Measurements from ENCODE around the gene RIMKLA. TPM values are rescaled to one million over a fixed set of nuclear protein-coding genes. Genes with fewer than 3 reads are reported as not detected.

The RIMKLA gene
- total and polyA plus RNA-seq, 5 donors from 2014 or later, result 0.03 TPM; not detected in 4

Other genes starting within 250 kb of the RIMKLA start
- gene GUCA2B, start 227.4 kb upstream of the RIMKLA start, total RNA-seq, result not detected
- gene GUCA2B, start 227.4 kb upstream of the RIMKLA start, polyA plus RNA-seq, result not detected
- gene GUCA2A, start 216.0 kb upstream of the RIMKLA start, total RNA-seq, result not detected
- not detected for gene GUCA2A, start 216.0 kb upstream of the RIMKLA start, polyA plus RNA-seq
- 68.6 TPM for gene FOXJ3, start 45.6 kb upstream of the RIMKLA start, total RNA-seq
- 10 to 100 TPM; 21.0 to 39.7 (median 33.6) TPM for gene FOXJ3, start 45.6 kb upstream of the RIMKLA start, polyA plus RNA-seq
- 1.0 TPM for gene ZMYND12, start 75.2 kb downstream of the RIMKLA start, total RNA-seq
- 1 to 10 TPM in 1 of 4 donors, under 1 TPM in 3; 0.24 to 1.4 (median 0.36) TPM for gene ZMYND12, start 75.2 kb downstream of the RIMKLA start, polyA plus RNA-seq
- gene PPCS, start 75.8 kb downstream of the RIMKLA start, total RNA-seq, result 43.7 TPM
- gene PPCS, start 75.8 kb downstream of the RIMKLA start, polyA plus RNA-seq, result 100 to 1,000 TPM; 129 to 162 (median 146) TPM
- 6.1 TPM for gene CCDC30, start 82.5 kb downstream of the RIMKLA start, total RNA-seq
- gene CCDC30, start 82.5 kb downstream of the RIMKLA start, polyA plus RNA-seq, result 1 to 10 TPM in 2 of 4 donors, under 1 TPM in 2; 0.40 to 4.2 (median 1.1) TPM